SH-SY5Y (cell line): ENCODE results near the gene GRPEL1.

Experiments
- GATA2 ChIP-seq: IDR thresholded peaks from 2 replicates; pipeline ENCODE4 v1.6.1; 2011; ENCODE audit warnings: mild to moderate bottlenecking, low read depth, low read length
- GATA3 ChIP-seq: IDR thresholded peaks from 2 replicates; pipeline ENCODE4 v1.6.1; 2011; ENCODE audit warnings: low read depth, mild to moderate bottlenecking, low read length, moderate library complexity

The GRPEL1 gene

DNA sequence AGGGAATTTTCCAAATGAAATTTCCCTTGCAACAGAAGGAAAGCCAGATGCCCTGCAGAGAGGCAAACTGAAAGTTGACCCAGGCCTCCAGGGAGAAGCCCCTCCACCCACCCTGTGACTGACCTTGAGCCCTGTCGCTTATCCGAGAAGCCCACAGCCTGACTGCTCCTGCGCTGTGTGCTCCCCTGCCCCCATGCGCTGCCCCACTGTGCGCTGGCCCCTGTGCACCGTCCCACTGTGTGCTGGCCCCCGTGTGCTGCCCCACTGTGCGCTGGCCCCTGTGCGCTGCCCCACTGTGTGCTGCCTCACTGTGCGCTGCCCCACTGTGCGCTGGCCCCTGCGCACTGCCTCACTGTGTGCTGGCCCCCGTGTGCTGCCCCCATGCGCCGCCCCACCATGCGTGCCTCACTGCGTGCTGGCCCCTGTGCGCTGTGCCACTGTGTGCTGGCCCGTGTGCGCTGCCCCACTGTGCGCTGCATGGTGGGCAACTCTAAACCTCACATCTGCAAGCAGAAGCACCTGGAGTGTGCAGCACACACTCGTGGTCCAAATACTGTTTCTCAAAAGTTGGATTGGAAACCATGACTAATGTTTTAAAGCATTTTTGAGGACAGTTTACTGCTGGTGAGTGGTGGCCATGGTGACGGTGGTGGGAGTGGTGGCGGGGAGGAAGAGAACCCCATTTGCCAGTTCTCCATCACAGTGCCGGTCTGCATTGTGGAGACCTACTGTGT, 8.3 kb upstream of the GRPEL1 start:
- TF ChIP-seq GATA2 (no peak), GATA3 (no peak)

DNA sequence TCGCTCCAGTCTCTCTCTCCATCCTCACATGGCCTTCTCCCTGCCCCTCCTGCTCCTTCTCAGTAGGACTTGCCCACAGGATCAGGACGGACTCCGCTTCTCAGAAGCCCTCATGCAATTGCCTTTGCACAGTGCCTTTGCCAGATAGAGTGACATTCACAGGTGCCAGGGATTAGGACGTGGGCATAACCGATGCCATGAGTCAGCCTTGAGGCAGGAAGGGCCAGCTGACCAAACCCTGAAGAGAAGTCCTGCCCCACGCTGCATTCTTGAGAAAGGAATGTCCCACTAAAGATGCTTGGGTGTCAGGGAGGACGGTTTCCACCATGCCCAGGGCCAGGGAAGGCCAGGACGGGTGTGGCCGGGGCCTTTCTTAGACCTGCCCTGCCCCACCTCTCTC, 6.6 kb upstream of the GRPEL1 start:
- TF ChIP-seq GATA2 (no peak), GATA3 (no peak)

DNA sequence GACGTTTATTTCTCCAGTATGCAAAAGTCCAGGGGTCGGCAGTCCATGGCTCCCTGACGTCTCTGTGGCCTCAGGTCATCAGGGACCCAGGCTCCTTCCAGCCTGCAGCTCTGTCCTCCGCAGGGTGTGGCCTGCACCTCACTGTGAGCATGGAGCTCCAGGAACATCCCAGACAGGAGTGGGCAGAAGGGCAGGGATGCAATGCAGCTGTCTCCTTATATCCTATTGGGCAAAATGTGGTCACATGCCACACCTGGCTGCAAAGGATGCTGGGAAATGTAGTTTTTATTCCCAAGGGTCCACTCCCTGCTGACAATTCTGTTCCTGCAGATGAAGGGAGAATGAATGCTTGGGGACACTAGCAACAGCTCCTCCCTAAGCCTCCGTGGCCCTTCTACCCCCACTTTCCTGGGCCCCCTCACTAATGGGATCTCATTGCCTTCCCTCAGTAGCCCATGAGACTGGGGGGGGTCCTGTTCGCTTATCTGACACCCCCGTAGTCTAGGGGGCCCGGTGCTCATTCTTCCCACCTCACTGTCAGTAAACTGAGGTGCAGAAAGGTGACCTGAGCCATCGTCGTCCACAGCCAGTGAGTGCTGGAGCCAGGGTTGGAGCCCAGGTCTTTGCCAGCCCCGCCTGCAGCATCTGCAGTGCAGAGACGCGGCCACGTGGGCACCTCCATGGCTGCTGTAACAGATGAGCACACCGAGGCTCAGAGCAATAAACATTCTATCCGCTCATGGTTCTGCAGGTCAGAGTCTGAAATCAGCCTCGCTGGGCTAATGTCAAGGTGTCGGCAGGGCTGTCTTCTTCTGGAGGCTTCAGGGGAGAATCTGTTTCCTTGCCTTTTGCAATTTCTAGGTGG, 5.9 kb upstream of the GRPEL1 start:
- TF ChIP-seq GATA3 = no peak

DNA sequence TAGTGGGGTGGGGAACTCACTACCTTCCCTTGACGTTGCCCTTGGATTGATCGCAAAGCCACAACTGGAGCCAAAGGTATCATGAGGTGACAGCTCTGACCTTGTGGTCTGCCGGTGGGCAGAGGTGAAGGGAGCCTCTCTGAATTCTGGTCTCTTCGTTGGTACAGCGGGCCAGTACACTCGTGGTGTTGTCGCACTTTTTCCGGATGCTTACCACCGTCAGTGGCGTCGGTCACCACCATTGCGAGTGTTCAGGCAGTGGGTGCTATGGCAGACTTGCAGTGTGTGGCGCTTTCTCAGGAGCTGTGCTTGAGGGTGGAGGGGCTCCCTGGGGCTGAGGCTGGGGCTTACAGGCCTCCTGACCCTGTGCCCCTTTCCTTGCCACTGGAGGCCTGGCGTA, 5.2 kb upstream of the GRPEL1 start:
- TF ChIP-seq GATA3 (no peak), GATA2 (no peak)

DNA sequence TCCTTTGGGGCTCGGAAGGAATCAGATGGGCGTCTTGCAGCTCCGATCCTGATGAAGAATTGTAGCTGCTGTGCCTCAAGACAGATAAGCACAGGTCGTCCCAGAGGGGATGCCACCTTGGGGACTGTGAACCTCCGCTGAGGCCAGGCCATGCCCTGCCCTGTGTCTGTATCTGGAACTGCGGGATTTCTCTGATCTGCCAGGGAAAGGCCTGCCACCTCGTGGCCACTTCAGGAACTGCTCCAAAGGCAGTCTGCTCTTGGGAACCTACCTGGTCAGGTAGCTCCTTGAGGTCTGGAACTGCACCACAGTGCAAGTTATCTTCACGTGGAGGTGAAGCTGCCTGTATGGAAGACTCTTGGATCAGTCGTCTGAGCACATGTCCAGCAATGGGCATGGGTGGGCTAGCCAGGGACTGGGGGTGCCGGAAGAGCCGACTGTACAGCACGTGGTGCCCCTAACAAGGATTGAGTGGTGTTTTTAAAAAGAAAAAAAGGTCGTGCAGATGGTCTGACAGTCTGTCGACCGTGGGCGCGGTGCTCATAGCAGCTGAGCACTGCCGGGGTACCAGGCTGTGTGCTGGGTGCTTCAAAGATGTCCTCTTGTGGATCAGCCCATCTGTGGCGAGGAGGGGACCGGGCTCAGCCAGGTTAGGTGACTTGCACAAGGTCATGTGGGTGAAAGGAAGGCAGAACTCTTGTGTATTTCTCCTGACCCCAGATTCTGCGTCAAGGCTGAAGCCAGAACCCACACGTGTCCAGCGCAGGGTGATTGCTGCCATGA, 3.1 kb upstream of the GRPEL1 start:
- TF ChIP-seq GATA3 (no peak), GATA2 (no peak)

DNA sequence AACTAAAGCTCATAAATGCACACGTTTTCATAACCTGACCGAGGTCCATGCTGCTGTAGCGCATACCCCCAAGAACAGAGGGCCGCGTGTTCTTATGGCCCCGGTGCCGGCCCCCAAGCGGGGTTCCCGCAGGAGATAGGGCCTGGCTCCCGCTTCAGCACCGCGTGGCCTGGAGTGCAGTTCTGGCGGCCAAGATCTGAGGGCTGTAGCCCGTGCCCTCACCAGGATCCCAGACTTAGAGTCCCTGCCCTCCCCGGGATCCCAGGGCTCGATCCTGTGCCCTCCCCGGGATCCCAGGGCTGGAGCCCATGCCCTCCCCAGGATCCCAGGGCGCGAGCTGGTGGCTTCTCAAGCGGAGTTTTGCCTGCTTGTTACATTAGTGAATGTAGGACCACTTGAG, 1.0 kb upstream of the GRPEL1 start:
- no peak for TF ChIP-seq GATA3
- no peak for TF ChIP-seq GATA2

DNA sequence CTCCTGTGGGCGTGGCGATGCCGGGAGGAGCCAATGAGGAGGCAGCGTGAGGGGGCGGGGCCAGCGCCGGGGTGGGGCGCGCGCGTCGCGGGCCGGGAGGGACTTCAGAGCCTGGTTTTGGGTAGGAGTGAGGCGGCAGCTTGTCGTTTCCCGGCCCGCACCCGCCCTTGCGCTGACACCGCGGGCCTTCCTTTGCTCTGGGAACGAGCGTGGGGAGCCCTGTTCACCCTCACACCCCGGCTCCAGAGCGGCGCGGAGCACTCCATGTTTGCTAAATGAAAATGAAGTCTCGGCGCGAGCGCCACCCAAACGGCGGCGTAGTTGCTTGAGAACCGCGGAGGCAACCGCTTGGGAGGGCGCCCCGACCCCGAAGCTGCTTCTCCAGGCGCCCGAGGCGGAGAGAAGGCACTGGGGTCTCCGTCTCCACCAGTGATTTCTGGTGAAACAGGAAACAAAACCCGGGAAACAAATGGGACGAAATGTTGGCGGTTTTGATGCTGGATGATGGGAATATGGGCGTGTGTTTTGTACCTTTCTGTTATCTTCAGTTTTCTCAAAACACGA, 497 bp upstream of the GRPEL1 start:
- TF ChIP-seq GATA3 (no peak), GATA2 (no peak; the same call in 1 of the 2 replicates)

DNA sequence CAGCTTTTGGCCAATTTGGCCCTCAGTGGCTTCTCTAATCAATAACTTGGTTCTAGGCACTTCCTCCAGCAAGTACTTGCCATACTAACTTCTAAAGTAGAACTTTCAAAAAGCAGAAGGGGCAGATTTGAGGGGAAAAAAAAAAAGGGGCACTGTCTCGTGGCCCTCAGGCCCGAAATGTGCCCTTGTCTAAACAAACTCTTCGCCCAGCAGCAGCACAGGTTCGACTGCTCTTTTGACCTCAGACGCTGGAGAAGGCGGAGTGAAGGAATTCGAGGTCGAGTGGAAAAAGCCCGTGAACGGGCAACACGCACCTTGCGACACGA, 775 bp downstream of the GRPEL1 start:
- no peak for TF ChIP-seq GATA3
- no peak for TF ChIP-seq GATA2

DNA sequence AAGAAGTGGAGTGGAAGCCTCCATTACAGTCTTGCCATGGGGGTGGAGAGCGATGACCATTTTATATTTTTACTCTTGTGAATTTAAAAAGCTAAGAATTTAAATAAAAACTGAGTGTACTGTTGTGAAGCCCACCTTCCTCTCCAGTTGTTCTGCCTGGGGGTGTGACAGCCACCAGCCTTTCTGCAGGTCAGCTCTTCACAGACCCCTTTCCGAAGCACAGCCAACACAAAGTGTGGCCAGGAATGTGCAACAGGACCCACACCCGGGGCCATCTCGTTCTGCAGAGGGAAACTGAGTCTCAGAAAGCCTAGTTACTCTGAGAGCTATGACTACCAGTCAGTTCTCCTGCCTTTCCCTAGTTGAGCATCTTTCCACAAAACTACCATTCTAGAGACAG, 1.4 kb downstream of the GRPEL1 start:
- TF ChIP-seq GATA2 = no peak
- TF ChIP-seq GATA3 = no peak

DNA sequence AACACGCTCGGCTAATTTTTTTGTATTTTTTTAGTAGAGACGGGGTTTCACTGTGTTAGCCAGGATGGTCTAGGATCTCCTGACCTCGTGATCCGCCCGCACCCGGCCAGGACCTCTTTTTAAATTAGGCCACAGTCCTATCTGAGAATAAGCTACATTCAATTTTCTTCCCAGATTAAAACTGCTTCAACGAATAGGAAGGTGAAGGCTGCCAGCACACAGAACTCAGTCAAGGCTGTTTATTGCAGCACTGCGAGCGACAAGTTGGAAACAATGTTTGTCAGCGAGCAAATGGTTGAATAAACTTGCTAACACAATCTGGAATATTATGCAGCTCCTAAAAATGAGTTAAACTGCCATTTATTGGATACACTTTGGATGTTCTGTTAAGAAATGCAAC, 1.9 kb downstream of the GRPEL1 start:
- no peak for TF ChIP-seq GATA3
- no peak for TF ChIP-seq GATA2

DNA sequence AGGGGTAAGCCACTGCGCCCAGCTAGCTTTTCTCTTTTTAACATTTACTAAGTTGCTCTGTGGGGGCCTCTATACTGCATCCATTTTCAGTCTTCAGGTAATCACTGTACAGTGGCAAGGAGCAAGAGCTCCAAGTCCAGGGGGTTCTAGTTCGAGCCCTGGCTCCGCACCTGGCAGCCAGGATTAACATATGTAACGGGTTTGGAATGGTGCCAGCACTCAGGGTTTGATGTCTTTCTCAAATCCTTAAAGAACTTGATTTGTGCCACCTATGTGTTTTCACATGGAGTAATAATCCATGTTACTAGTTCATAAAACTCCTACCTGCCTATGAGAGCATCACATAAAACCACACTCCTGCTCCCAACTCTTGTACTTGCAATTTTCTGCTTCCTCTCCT, 4.5 kb downstream of the GRPEL1 start:
- TF ChIP-seq GATA2 (no peak), GATA3 (no peak)

DNA sequence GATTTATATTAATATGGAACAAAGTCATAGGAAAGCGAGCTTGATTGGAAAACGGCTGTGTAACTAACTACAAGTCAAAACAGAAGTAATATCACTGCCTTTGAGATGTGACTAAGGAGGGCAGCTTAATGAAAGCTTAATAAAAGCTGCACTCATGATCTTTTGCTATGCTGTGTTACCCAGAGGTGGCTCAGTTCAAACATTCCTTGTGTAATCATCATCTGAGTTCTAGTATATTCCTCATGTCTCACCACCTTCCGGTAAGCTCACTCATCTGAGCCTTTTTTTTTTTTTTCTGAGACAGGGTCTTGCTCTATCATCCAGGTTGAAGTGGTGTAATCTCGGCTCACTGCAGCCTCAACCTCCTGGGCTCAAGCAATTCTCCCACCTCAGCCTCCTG, 5.0 kb downstream of the GRPEL1 start:
- TF ChIP-seq GATA3 (no peak), GATA2 (no peak)

DNA sequence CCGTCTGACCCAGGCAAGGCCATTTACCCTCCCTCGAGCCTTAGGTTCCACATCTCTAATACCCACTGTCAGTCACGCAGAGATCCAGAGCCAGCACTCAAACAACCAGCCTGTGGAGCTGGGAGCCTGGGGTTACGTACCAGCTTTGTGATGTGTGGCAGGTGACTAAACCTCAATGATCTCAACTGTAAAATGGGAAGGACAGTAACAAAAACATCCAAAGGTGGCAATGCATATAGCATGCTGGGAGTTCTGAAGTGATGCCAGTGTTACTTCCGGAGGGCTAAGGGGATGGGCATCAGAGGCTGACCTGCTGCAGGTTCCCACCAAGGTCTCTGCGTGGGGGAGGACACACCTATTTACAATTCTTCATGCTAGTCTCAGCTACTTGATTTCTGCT, 6.0 kb downstream of the GRPEL1 start:
- TF ChIP-seq GATA3 (no peak), GATA2 (no peak)
